RPMI8226 (cell line): ENCODE measurements around the gene ENGASE.

Experiments
- DNase-seq: peaks from one replicate; pipeline ENCODE4 v3.0.0-alpha.2; 2015

ENGASE gene

GRCh38 chr17:79116575-79117368 lies 42.1 kb downstream of the ENGASE start:
- DNase-seq = no peak

DNA sequence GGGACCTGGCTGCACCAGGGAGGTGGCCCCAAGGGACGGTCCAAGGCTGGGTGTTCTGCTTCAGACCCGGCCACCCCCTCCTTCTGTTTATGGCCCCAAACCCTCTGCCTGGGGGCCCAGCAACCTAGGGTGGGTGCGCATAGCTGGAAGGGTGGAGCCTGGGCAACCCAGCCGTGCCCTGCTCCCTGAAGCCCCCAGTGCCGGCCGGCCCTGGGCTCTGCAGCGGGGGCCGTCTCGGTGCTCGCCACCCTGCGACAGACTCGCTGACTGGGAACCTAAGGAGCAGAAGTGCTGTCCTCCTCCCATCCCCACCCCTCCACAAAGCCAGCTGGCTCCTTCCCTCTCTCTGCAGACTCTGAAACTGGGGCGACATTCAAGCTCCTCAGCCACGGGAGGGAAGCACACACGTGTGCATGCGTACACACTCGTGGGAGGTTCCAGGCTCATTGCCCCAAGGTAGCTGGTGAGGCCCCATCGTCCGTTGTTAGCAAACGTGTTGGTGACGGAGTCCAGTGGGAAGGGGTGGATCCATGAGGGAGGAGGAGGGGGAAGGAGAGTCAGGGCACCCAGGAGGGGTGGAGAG lies 43.4 kb downstream of the ENGASE start:
- DNase-seq = no peak

- no peak for DNase-seq
Measured at GRCh38 chr17:79118924-79119323, 44.3 kb downstream of the ENGASE start.

- no peak for DNase-seq
Measured at GRCh38 chr17:79120259-79120658, 45.6 kb downstream of the ENGASE start.

DNA sequence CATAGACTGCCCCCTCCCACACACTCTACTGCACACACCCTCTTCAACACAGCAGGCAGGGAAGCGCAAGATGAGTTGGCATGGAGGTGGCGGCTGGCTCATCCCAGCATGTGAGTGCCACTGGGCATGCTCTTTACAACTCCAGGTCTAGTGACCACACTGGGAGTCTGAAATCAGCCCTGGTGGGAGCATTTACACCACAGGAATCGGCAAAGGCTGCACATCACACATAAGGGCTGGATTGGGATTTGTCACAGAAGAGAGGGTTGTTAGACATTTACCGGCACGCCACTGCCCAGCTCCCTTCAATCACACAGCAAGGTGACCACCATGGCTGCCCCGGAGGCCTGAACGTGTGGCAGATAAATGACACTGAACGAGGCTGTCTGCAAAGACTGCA lies 49.4 kb downstream of the ENGASE start:
- DNase-seq = no peak

- no peak for DNase-seq
Measured at GRCh38 chr17:79124513-79125209, 50.0 kb downstream of the ENGASE start.

GRCh38 chr17:79125503-79125902 lies 50.9 kb downstream of the ENGASE start:
- no peak for DNase-seq

GRCh38 chr17:79126139-79126538 lies 51.5 kb downstream of the ENGASE start:
- peak; percentile 40 for DNase-seq

DNA sequence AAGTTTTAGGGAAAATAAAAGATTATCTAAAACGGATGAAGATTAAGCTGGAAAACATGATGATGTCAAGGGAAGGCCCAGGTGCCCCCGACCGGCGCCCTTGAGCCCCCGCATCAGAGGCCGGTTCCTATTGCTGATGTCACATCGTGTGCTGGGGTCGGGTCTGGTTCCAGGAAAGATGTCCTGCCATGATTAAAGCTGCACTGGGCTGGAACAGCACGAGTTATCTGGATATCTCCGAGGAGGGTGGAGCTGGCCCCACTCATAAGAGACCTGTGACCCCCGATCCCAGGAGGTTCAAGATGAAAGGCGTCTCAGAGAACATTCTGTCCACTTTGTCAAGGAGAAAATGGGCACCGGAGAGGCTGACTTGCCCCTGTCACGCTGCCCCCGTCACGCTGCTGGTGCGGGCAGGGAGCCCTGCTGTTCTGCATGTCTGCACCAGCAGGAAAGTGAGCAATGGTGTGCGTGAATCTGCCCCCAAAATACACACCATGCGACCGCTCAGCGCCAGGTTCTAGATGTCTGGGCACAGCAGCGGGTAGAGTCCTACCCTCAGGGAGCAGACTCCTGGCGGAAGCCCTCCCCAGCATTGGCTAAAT lies 53.0 kb downstream of the ENGASE start:
- DNase-seq = no peak

DNA sequence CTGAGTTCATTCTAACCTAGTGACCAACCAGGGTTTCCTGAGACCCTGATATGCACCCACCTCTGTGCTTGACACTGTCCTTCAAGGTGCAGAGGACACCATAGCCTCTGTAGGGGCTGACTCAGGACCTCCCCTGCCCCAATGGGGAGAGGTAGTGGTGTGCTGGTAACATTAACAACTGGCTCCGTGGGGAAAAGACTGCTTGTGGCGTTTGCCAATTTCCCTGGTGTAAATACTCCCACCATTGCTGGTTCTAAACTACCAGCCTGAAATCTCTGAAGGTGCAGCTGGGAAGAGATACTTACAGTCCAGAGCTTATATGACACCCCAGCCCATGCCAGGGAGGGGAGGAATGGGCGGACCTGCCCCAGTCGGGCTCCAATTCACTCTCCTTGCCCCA lies 54.9 kb downstream of the ENGASE start:
- DNase-seq = no peak

- no peak for DNase-seq
Measured at GRCh38 chr17:79130536-79131273, 56.1 kb downstream of the ENGASE start.

DNA sequence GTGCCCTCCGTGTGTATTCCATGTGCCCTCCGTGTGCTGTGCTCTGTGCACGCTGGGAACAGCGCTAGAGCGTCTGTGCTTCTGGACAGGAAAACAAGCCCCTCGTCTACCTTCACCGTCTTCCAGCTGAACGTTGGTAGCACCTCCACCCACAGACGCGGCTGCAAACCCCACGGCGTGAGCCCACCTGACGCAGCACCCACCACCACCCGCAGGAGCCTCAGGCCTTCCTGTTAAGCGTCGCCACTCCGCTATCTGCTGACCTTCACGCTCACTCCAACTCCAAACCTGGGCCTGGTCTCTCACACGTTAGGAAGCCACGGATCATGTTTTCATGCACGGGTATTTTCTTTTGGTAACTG lies 56.6 kb downstream of the ENGASE start:
- DNase-seq = no peak

- DNase-seq = no peak
Measured at GRCh38 chr17:79131701-79132100, 57.1 kb downstream of the ENGASE start.

DNA sequence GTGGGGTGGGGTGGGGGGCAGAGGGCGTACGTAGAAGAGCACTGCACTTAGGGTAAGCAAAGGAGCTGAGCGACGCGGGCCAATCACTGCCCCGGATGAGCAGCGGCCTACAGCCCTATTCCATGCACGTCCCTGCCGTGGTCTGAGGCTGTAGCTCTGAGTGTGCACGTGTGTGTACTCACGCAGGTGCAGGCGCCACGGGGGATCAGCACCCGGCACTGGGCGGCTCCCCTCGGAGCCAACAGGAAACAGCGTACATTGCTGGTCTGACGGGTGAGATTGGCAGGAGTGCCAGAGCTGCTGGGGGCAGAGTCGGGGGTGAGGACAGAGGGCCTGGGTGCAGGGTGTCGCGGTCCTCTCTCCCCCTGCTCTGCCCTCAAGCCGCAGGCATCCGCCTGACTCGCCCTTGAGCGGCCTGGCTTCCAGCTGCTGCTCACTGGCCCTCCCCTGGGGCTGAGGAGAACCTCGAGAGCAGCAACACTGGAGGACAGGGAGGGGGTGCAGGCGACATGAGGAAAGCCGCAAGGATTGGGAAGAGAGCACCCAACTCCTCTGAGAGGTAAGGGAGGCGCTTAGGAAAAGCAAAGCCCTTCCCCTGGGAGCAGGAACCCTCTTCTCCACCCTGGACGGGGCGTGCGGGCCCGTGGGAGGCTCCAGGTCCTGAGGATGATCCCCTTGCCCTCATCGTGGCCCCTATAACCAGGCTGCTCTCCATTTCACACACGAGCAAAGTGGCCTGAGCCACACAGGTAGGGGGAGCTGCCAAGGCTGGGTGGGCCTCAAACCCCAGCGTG lies 57.8 kb downstream of the ENGASE start:
- peak; percentile 72 for DNase-seq

- no peak for DNase-seq
Measured at GRCh38 chr17:79133214-79133613, 58.6 kb downstream of the ENGASE start.

DNA sequence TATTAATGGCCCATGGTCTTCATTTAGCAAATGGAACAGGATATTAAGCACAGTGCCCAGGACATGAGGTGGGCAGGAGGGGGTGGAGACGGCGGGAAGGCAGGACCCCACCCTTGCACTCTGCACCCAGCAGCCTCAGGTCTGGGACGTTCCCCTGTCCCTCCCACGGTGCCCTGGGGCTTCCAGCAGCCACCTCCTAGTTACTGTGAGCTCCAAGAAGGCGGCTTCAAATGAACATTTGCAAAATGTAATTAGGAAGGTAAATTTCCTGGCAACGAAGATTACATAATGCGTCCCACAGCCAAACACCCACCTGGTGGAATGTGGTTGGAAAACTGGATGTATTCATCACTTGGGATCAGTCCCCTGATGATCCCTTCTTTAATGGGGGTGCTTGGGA lies 59.4 kb downstream of the ENGASE start:
- DNase-seq = no peak

- no peak for DNase-seq
Measured at GRCh38 chr17:79135011-79135410, 60.4 kb downstream of the ENGASE start.

GRCh38 chr17:79135628-79136405 lies 61.2 kb downstream of the ENGASE start:
- DNase-seq = no peak
